ENCODE data around the gene FH. TPM values are rescaled to one million over a fixed set of nuclear protein-coding genes. Genes with fewer than 3 reads are reported as not detected.

Gene FH
- total and polyA plus RNA-seq, 12 donors = 169 to 268 (median 253) TPM

GRCh38 chr1:241557551-241558193 is 38.1 kb upstream of the FH start:
- DNase-seq (no peak), ATAC-seq (no peak)
- TF ChIP-seq CTCF (IDR thresholded peaks at IDR 0.05) = no peak
- intact Hi-C loops (cut with DNase I) = no loop called here
- H3K27ac ChIP-seq = no peak overlapping the region
- peaks cover 0 to 6% (median 0%) of the 10 kb centered on the region in 7 donors for H3K27me3 ChIP-seq
- no peaks in the 10 kb centered on the region for H3K36me3 ChIP-seq
- H3K4me1 ChIP-seq = peaks cover 0 to 9% (median 0%) of the 10 kb centered on the region in 9 donors
- WGBS, 2 donors = 75 to 76% methylated on average over 5 of the region's 5 CpGs
- H3K9me3 ChIP-seq = no peaks in the 10 kb centered on the region
- H3K4me3 ChIP-seq = no peak overlapping the region

GRCh38 chr1:241557031-241557430 is 37.5 kb upstream of the FH start:
- H3K36me3 ChIP-seq = no peaks in the 10 kb centered on the region
- no peak for TF ChIP-seq CTCF (IDR thresholded peaks at IDR 0.05)
- WGBS, 2 donors = 82 to 83% methylated on average over 5 of the region's 5 CpGs
- H3K4me1 ChIP-seq = peaks cover 0 to 14% (median 0%) of the 10 kb centered on the region in 9 donors
- no peak overlapping the region for H3K4me3 ChIP-seq
- H3K27me3 ChIP-seq = peaks cover 0 to 6% (median 0%) of the 10 kb centered on the region in 7 donors
- DNase-seq (no peak), ATAC-seq (no peak)
- no peak overlapping the region for H3K27ac ChIP-seq
- no peaks in the 10 kb centered on the region for H3K9me3 ChIP-seq
- intact Hi-C loops (cut with DNase I) = no loop called here

- H3K27ac ChIP-seq = no peak overlapping the region
- H3K36me3 ChIP-seq = no peaks in the 10 kb centered on the region
- ATAC-seq = no peak
- TF ChIP-seq CTCF (IDR thresholded peaks at IDR 0.05) = no peak
- H3K4me1 ChIP-seq = peaks cover 0 to 22% (median 0%) of the 10 kb centered on the region in 9 donors
- H3K4me3 ChIP-seq = no peak overlapping the region
- DNase-seq = no peak
- WGBS, 2 donors = 91% methylated on average over 3 of the region's 3 CpGs
- intact Hi-C loops (cut with DNase I) = no loop called here
- H3K9me3 ChIP-seq = no peaks in the 10 kb centered on the region
- peaks cover 0 to 6% (median 0%) of the 10 kb centered on the region in 7 donors for H3K27me3 ChIP-seq
These were observed 36.0 kb upstream of the FH start for GRCh38 chr1:241555526-241555925.

- no peak for TF ChIP-seq CTCF (IDR thresholded peaks at IDR 0.05)
- Histone ChIP-seq H3K27me3 (peaks cover 0 to 6% (median 0%) of the 10 kb centered on the region in 7 donors), H3K4me3 (no peak overlapping the region), H3K4me1 (peaks cover 0 to 14% (median 0%) of the 10 kb centered on the region in 9 donors), H3K9me3 (no peaks in the 10 kb centered on the region), H3K36me3 (no peaks in the 10 kb centered on the region), H3K27ac (no peak overlapping the region)
- ATAC-seq (no peak), DNase-seq (no peak)
- 81 to 82% methylated on average over 7 of the region's 7 CpGs for WGBS, 2 donors
- intact Hi-C loops (cut with DNase I) = no loop called here
These were observed 34.5 kb upstream of the FH start for GRCh38 chr1:241553886-241554592.

Data from heart right ventricle (tissue), 16 donors.